Activated CD4-positive, alpha-beta memory T cell treated with anti-CD3 and anti-CD28 coated beads, Interleukin-2, amount 10 ng/mL, durations not matched to agents 7 days and 5 days (primary cell): ENCODE results near the gene PLAAT3. TPM values are rescaled to one million over a fixed set of nuclear protein-coding genes. Genes with fewer than 3 reads are reported as not detected.
"Not testable (repeated sequence)": the region's sequence is repeated elsewhere in the genome, so short reads cannot be mapped to it uniquely, and the experiment has no call there.

ENCODE experiments used
- CTCF ChIA-PET: fragments of 350-600 bp; sonication (Branson Sonifier 250); formaldehyde crosslinking; loops from one replicate; lab custom pipeline; 2021; ENCODE audit warnings: antibody characterized with exemption, inconsistent platforms; lab: Charles Lee
- POLR2A ChIA-PET: fragments of 350-600 bp; sonication (Branson Sonifier 250); formaldehyde crosslinking; loops from one replicate; lab custom pipeline; 2021; ENCODE audit warnings: antibody characterized with exemption; lab: Charles Lee
- DNase-seq: peaks from one replicate; pipeline ENCODE4 v3.0.0-alpha.2; 2020
- H3K27ac Mint-ChIP-seq: one replicate; pipeline ENCODE4 v1.8.0; 2021; ENCODE audit warnings: mild to moderate bottlenecking, mixed read lengths
- H3K27me3 Mint-ChIP-seq: one replicate; pipeline ENCODE4 v1.8.0; 2021; ENCODE audit warnings: mixed read lengths
- H3K36me3 Mint-ChIP-seq: one replicate; pipeline ENCODE4 v1.8.0; 2021; ENCODE audit warnings: low read depth, mixed read lengths
- H3K4me1 Mint-ChIP-seq: one replicate; pipeline ENCODE4 v1.8.0; 2021; ENCODE audit warnings: mixed read lengths
- H3K4me3 Mint-ChIP-seq: one replicate; pipeline ENCODE4 v1.8.0; 2021; ENCODE audit warnings: mild to moderate bottlenecking, mixed read lengths
- H3K9me3 Mint-ChIP-seq: one replicate; pipeline ENCODE4 v1.8.0; 2021; ENCODE audit warnings: mixed read lengths
- total RNA-seq, 2 experiments: library from RNA; stranded (reverse); gene quantifications; one replicate each; pipeline ENCODE4 v1.2.3, GENCODE V29; 2021

Gene PLAAT3
- total RNA-seq, 2 experiments from 2014 or later, result 13.1 to 14.9 TPM

GRCh38 chr11:63529373-63529772, 84.9 kb downstream of the PLAAT3 start:
- H3K36me3 Mint-ChIP-seq, H3K27ac Mint-ChIP-seq, H3K4me3 Mint-ChIP-seq, H3K9me3 Mint-ChIP-seq, H3K27me3 Mint-ChIP-seq, DNase-seq: not testable (repeated sequence)
- H3K4me1 Mint-ChIP-seq, result peaks cover 35% of the 10 kb centered on the region
- POLR2A ChIA-PET, result interaction anchor here (1.4 kb wide), 1 partner anchor 11 kb away, joined by 3 read pairs; no protein-coding TSS in a partner anchor
- CTCF ChIA-PET, result interaction anchor here (0.9 to 1.1 kb wide), 2 partner anchors 20 to 144 kb away, joined by 4 read pairs; no protein-coding TSS in a partner anchor

- H3K27me3 Mint-ChIP-seq, H3K9me3 Mint-ChIP-seq, H3K36me3 Mint-ChIP-seq, POLR2A ChIA-PET, H3K4me3 Mint-ChIP-seq, DNase-seq, H3K27ac Mint-ChIP-seq: not testable (repeated sequence)
- CTCF ChIA-PET, result interaction anchor here (0.9 kb wide), 1 partner anchor 144 kb away, joined by 4 read pairs; no protein-coding TSS in a partner anchor
- peaks cover 29% of the 10 kb centered on the region for H3K4me1 Mint-ChIP-seq
Measured at GRCh38 chr11:63528729-63529278, 85.4 kb downstream of the PLAAT3 start.

- H3K36me3 Mint-ChIP-seq, H3K27ac Mint-ChIP-seq, H3K4me3 Mint-ChIP-seq, H3K27me3 Mint-ChIP-seq, H3K9me3 Mint-ChIP-seq, CTCF ChIA-PET, POLR2A ChIA-PET, DNase-seq: not testable (repeated sequence)
- H3K4me1 Mint-ChIP-seq, result peaks cover 23% of the 10 kb centered on the region
Measured at GRCh38 chr11:63528156-63528555, 86.1 kb downstream of the PLAAT3 start.

- DNase-seq, result no peak
- Mint-ChIP-seq H3K4me1 (peaks cover 18% of the 10 kb centered on the region), H3K27ac (no peak overlapping the region), H3K27me3 (no peaks in the 10 kb centered on the region), H3K9me3 (peaks cover 8% of the 10 kb centered on the region), H3K4me3 (no peak overlapping the region), H3K36me3 (no peaks in the 10 kb centered on the region)
- ChIA-PET CTCF (no interaction called here), POLR2A (no interaction called here)
Measured at GRCh38 chr11:63527667-63528066, 86.6 kb downstream of the PLAAT3 start.

Other genes with a start within 250 kb of the PLAAT3 start
- gene SLC22A9, start 244.6 kb downstream of the PLAAT3 start, total RNA-seq, result not detected
- gene PLAAT5, start 123.3 kb downstream of the PLAAT3 start, total RNA-seq, result not detected
- not detected for gene LGALS12, start 108.3 kb downstream of the PLAAT3 start, total RNA-seq
- 100 to 1,000 TPM; 104 to 106 TPM for gene PLAAT4, start 77.6 kb downstream of the PLAAT3 start, total RNA-seq
- gene PLAAT2, start 51.1 kb downstream of the PLAAT3 start, total RNA-seq, result not detected
- 10 to 100 TPM; 33.0 to 33.2 TPM for gene ATL3, start 56.9 kb upstream of the PLAAT3 start, total RNA-seq
- 10 to 100 TPM; 68.2 to 75.6 TPM for gene RTN3, start 67.1 kb upstream of the PLAAT3 start, total RNA-seq
- 1 to 10 TPM; 1.1 to 1.7 TPM for gene ZFTA, start 154.3 kb upstream of the PLAAT3 start, total RNA-seq
- 10 to 100 TPM; 33.2 to 37.2 TPM for gene SPINDOC, start 199.0 kb upstream of the PLAAT3 start, total RNA-seq
- gene MARK2, start 224.7 kb upstream of the PLAAT3 start, total RNA-seq, result 10 to 100 TPM; 48.7 to 54.2 TPM